ENCODE measurements around the gene MRPL45. TPM values are rescaled to one million over a fixed set of nuclear protein-coding genes. Genes with fewer than 3 reads are reported as not detected.

Gene MRPL45
- total and polyA plus RNA-seq, 2 donors (not counting 1 experiment from before 2014, with no cell fraction given), result 13.1 to 17.6 TPM

- 100% methylated on average over 3 of the region's 5 CpGs for WGBS (ENCODE audit: insufficient coverage)
- Histone ChIP-seq H3K9me3 (ENCODE audit: control extremely low read depth in 1 of 3, control insufficient read depth in 2 of 3, insufficient read depth in 1 of 3, low read length in 2 of 3) (no peaks in the 10 kb centered on the region), H3K9ac (ENCODE audit: low read length) (no peak overlapping the region), H3K27ac (ENCODE audit: low read length in 2 of 2) (no peak overlapping the region), H2AFZ (ENCODE audit: insufficient read depth, low read depth, low read length, poor library complexity, severe bottlenecking) (no peak overlapping the region), H3K36me3 (replicated peaks in 1 of 2; ENCODE audit: control extremely low read depth in 1 of 2, control insufficient read depth in 1 of 2, extremely low read depth in 1 of 2, insufficient read depth in 2 of 2, low read length in 1 of 2) (peaks cover 5 to 15% of the 10 kb centered on the region in 2 experiments), H4K20me1 (ENCODE audit: control insufficient read depth, insufficient read depth, low read length, poor library complexity, severe bottlenecking) (no peaks in the 10 kb centered on the region), H3K27me3 (replicated peaks in 1 of 4; ENCODE audit: control extremely low read depth in 1 of 4, control insufficient read depth in 3 of 4, insufficient read depth in 4 of 4, low read length in 3 of 4) (no peaks in the 10 kb centered on the region), H3K4me2 (replicated peaks; ENCODE audit: low read depth, low read length, poor library complexity, severe bottlenecking) (no peak overlapping the region), H3K4me1 (ENCODE audit: control insufficient read depth in 2 of 2, insufficient read depth in 2 of 2, low read length in 2 of 2) (no peaks in the 10 kb centered on the region), H3K4me3 (ENCODE audit: control extremely low read depth in 1 of 5, extremely low read depth in 1 of 5, insufficient read depth in 1 of 5, low read depth in 2 of 5, low read length in 4 of 5) (no peak overlapping the region), H3K79me2 (ENCODE audit: control insufficient read depth, insufficient read depth, low read length) (peaks cover 8% of the 10 kb centered on the region)
- no peaks in the 10 kb centered on the region for H3K27me3 Mint-ChIP-seq
- ChIA-PET CTCF (interaction anchor here (1.4 to 4.5 kb wide), 3 partner anchors 10 to 52 kb away, joined by 4 to 23 read pairs (median 4); partner anchors contain the start of gene SOCS7), POLR2A (no interaction called here)
- DNase-seq (no peak), ATAC-seq (ENCODE audit: low read depth) (no peak)
- no peak overlapping the region for H3K27ac Mint-ChIP-seq
- H3K9me3 Mint-ChIP-seq (ENCODE audit: insufficient read depth), result no peaks in the 10 kb centered on the region
- TF ChIP-seq EZH2 (IDR thresholded peaks at IDR 0.05; ENCODE audit: borderline replicate concordance, insufficient read depth, low read depth, low read length, poor library complexity, severe bottlenecking), result no peak
- no peak for TF ChIP-seq CTCF (IDR thresholded peaks at IDR 0.05)
- intact Hi-C loops (cut with micrococcal nuclease), result no loop called here
- no peaks in the 10 kb centered on the region for H3K4me1 Mint-ChIP-seq
- H3K4me3 Mint-ChIP-seq, result no peak overlapping the region
Observed at GRCh38 chr17:38361694-38362465, 64.9 kb downstream of the MRPL45 start.

DNA sequence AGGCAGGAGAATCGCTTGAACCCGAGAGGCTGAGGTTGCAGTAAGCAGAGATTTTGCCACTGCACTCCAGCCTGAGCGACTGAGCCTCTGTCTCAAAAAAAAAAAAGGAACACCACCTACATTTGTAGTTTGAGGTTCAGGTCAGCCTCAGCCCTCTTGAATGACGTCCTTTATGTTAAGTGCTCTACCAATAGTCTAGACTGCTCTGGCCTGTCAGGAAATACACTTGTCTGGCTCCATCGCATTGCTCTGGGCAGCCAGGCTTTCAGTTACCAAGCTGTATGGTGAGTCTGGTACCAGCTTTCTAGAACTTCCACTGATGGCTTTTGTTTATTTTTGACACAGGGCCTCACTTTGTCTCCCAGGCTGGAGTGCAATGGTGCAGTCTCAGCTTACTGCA, 66.0 kb downstream of the MRPL45 start:
- H3K9me3 Mint-ChIP-seq (ENCODE audit: insufficient read depth), result no peaks in the 10 kb centered on the region
- no peak for DNase-seq
- H3K36me3 ChIP-seq (replicated peaks in 1 of 2; ENCODE audit: control extremely low read depth in 1 of 2, control insufficient read depth in 1 of 2, extremely low read depth in 1 of 2, insufficient read depth in 2 of 2, low read length in 1 of 2), result peaks cover 5 to 22% of the 10 kb centered on the region in 2 experiments
- intact Hi-C loops (cut with micrococcal nuclease), result no loop called here
- H3K27me3 ChIP-seq (replicated peaks in 1 of 4; ENCODE audit: control extremely low read depth in 1 of 4, control insufficient read depth in 3 of 4, insufficient read depth in 4 of 4, low read length in 3 of 4), result no peaks in the 10 kb centered on the region
- H3K4me1 Mint-ChIP-seq, result no peaks in the 10 kb centered on the region
- H3K79me2 ChIP-seq (ENCODE audit: control insufficient read depth, insufficient read depth, low read length), result peaks cover 7% of the 10 kb centered on the region
- H3K4me1 ChIP-seq (ENCODE audit: control insufficient read depth in 2 of 2, insufficient read depth in 2 of 2, low read length in 2 of 2), result no peaks in the 10 kb centered on the region
- no peak overlapping the region for H3K4me3 ChIP-seq (ENCODE audit: control extremely low read depth in 1 of 5, extremely low read depth in 1 of 5, insufficient read depth in 1 of 5, low read depth in 2 of 5, low read length in 4 of 5)
- H3K4me2 ChIP-seq (replicated peaks; ENCODE audit: low read depth, low read length, poor library complexity, severe bottlenecking), result no peak overlapping the region
- H3K9ac ChIP-seq (ENCODE audit: low read length), result no peak overlapping the region
- H3K27ac ChIP-seq (ENCODE audit: low read length in 2 of 2), result no peak overlapping the region
- H4K20me1 ChIP-seq (ENCODE audit: control insufficient read depth, insufficient read depth, low read length, poor library complexity, severe bottlenecking), result no peaks in the 10 kb centered on the region
- H3K27me3 Mint-ChIP-seq, result no peaks in the 10 kb centered on the region
- H3K27ac Mint-ChIP-seq, result no peak overlapping the region
- no peaks in the 10 kb centered on the region for H3K9me3 ChIP-seq (ENCODE audit: control extremely low read depth in 1 of 3, control insufficient read depth in 2 of 3, insufficient read depth in 1 of 3, low read length in 2 of 3)
- CTCF ChIA-PET, result interaction anchor here (4.5 kb wide), 1 partner anchor 14 kb away, joined by 23 read pairs; no protein-coding TSS in a partner anchor
- POLR2A ChIA-PET, result no interaction called here
- 98% methylated on average over 5 of the region's 5 CpGs for WGBS (ENCODE audit: insufficient coverage)
- no peak for ATAC-seq (ENCODE audit: low read depth)
- H3K4me3 Mint-ChIP-seq, result no peak overlapping the region
- no peak overlapping the region for H2AFZ ChIP-seq (ENCODE audit: insufficient read depth, low read depth, low read length, poor library complexity, severe bottlenecking)
- TF ChIP-seq CTCF (IDR thresholded peaks at IDR 0.05), result no peak
- no peak for TF ChIP-seq EZH2 (IDR thresholded peaks at IDR 0.05; ENCODE audit: borderline replicate concordance, insufficient read depth, low read depth, low read length, poor library complexity, severe bottlenecking)

Data from B cell (primary cell).